HEK293 (cell line): ENCODE results near the gene CASP12.

Experiments
- CTCF ChIA-PET: fragments of 350-600 bp; formaldehyde crosslinking; extraction: SDS; loops from one replicate; lab custom pipeline; 2021; ENCODE audit warnings: antibody characterized with exemption; lab: Yijun Ruan, JAX
- POLR2A ChIA-PET: fragments of 300-600 bp; formaldehyde crosslinking; extraction: SDS; loops from one replicate; lab custom pipeline; 2020; ENCODE audit warnings: antibody characterized with exemption, inconsistent platforms; lab: Yijun Ruan, JAX
- H3K27ac ChIP-seq: fragments of 200-500 bp; sonication (Bioruptor generic); 2 replicates; pipeline ENCODE4 v1.5.1; 2014; ENCODE audit warnings: low read depth, low read length, control low read depth, inconsistent platforms; ENCODE audit errors: extremely low read depth
- H3K36me3 ChIP-seq, 2 experiments: fragments of 200-500 bp in 1 of 2; sonication (Bioruptor generic) in 1 of 2; 1 replicate in 1 of 2; 2 replicates in 1 of 2; pipeline ENCODE4 v1.5.1; 2014 to 2017; ENCODE audit warnings: inconsistent platforms in 2 of 2, low read length in 2 of 2; ENCODE audit not compliant: control insufficient read depth in 2 of 2, insufficient read depth in 1 of 2
- H3K4me1 ChIP-seq: fragments of 200-500 bp; sonication (Bioruptor generic); 2 replicates; pipeline ENCODE4 v1.5.1; 2014; ENCODE audit warnings: mild to moderate bottlenecking, low read length, inconsistent platforms; ENCODE audit not compliant: control insufficient read depth, insufficient read depth
- H3K4me3 ChIP-seq: 2 replicates; pipeline ENCODE4 v1.5.1; 2011; ENCODE audit warnings: low read depth, mild to moderate bottlenecking, control low read depth, low read length, moderate library complexity
- H3K9me3 ChIP-seq: fragments of 200-500 bp; sonication (Bioruptor generic); 2 replicates; pipeline ENCODE4 v1.5.1; 2014; ENCODE audit warnings: low read depth, low read length, inconsistent platforms; ENCODE audit not compliant: control insufficient read depth, insufficient read depth
- ATF2 ChIP-seq: fragments of 450-650 bp; formaldehyde crosslinking; IDR thresholded peaks from 2 replicates; pipeline ENCODE4 v1.5.1; 2016; ENCODE audit warnings: missing biosample characterization, missing genetic modification characterization, low read depth
- HOXC10 ChIP-seq: sonication (generic); formaldehyde crosslinking; IDR thresholded peaks from 2 replicates; pipeline ENCODE4 v1.8.1; 2023; ENCODE audit warnings: mild to moderate bottlenecking, missing genetic modification reagents
- KLF7 ChIP-seq: fragments of 450-650 bp; formaldehyde crosslinking; IDR thresholded peaks from 2 replicates; pipeline ENCODE4 v1.5.1; 2016; ENCODE audit warnings: missing biosample characterization, missing genetic modification characterization, borderline replicate concordance
- PRDM1 ChIP-seq: fragments of 450-650 bp; formaldehyde crosslinking; IDR thresholded peaks from 2 replicates; pipeline ENCODE4; 2016; ENCODE audit warnings: missing biosample characterization, missing genetic modification characterization
- PRDM2 ChIP-seq: fragments of 450-650 bp; formaldehyde crosslinking; IDR thresholded peaks from 2 replicates; pipeline ENCODE4 v1.5.1; 2016; ENCODE audit warnings: missing biosample characterization, missing genetic modification characterization, borderline replicate concordance
- TCF7L2 ChIP-seq: IDR thresholded peaks from 2 replicates; pipeline ENCODE4 v1.6.1; 2011; ENCODE audit warnings: low read depth, mild to moderate bottlenecking, inconsistent platforms, low read length, moderate library complexity, borderline replicate concordance
- ZBTB10 ChIP-seq: fragments of 450-650 bp; formaldehyde crosslinking; IDR thresholded peaks from 2 replicates; pipeline ENCODE4 v1.5.1; 2016; ENCODE audit warnings: missing biosample characterization, missing genetic modification characterization
- ZBTB44 ChIP-seq: fragments of 450-650 bp; IDR thresholded peaks from 2 replicates; pipeline ENCODE4 v1.5.1; 2018; ENCODE audit warnings: missing biosample characterization, mild to moderate bottlenecking, missing genetic modification characterization
- ZBTB7A ChIP-seq: fragments of 450-650 bp; formaldehyde crosslinking; IDR thresholded peaks from 2 replicates; pipeline ENCODE4 v1.5.1; 2016; ENCODE audit warnings: low read depth, missing biosample characterization, missing genetic modification characterization
- ZFP37 ChIP-seq: fragments of 450-650 bp; formaldehyde crosslinking; IDR thresholded peaks from 2 replicates; pipeline ENCODE4 v1.5.1; 2016; ENCODE audit warnings: missing biosample characterization, missing genetic modification characterization
- ZNF18 ChIP-seq: fragments of 450-650 bp; formaldehyde crosslinking; IDR thresholded peaks from 2 replicates; pipeline ENCODE4 v1.5.1; 2016; ENCODE audit warnings: missing biosample characterization, missing genetic modification characterization
- ZNF2 ChIP-seq: fragments of 450-650 bp; formaldehyde crosslinking; IDR thresholded peaks from 2 replicates; pipeline ENCODE4 v1.5.1; 2016; ENCODE audit warnings: missing biosample characterization, missing genetic modification characterization
- ZNF248 ChIP-seq: fragments of 450-650 bp; formaldehyde crosslinking; IDR thresholded peaks from 2 replicates; pipeline ENCODE4 v1.5.1; 2017; ENCODE audit warnings: missing biosample characterization, missing genetic modification characterization
- ZNF280C ChIP-seq: fragments of 450-650 bp; formaldehyde crosslinking; IDR thresholded peaks from 2 replicates; pipeline ENCODE4 v1.5.1; 2016; ENCODE audit warnings: missing biosample characterization, missing genetic modification characterization
- ZNF350 ChIP-seq: fragments of 450-650 bp; formaldehyde crosslinking; IDR thresholded peaks from 2 replicates; pipeline ENCODE4 v1.5.0; 2017; ENCODE audit warnings: missing biosample characterization, mild to moderate bottlenecking, missing genetic modification characterization
- ZNF37A ChIP-seq: fragments of 450-650 bp; IDR thresholded peaks from 2 replicates; pipeline ENCODE4 v1.5.1; 2018; ENCODE audit warnings: missing biosample characterization, missing genetic modification characterization
- ZNF544 ChIP-seq: fragments of 450-650 bp; formaldehyde crosslinking; IDR thresholded peaks from 2 replicates; pipeline ENCODE4 v1.5.0; 2017; ENCODE audit warnings: missing biosample characterization, missing genetic modification characterization
- ZNF549 ChIP-seq: fragments of 450-650 bp; IDR thresholded peaks from 2 replicates; pipeline ENCODE4 v1.5.1; 2018; ENCODE audit warnings: missing biosample characterization, missing genetic modification characterization, mild to moderate bottlenecking, inconsistent platforms, moderate library complexity
- ZNF561 ChIP-seq: fragments of 450-650 bp; IDR thresholded peaks from 2 replicates; pipeline ENCODE4 v1.5.1; 2018; ENCODE audit warnings: missing biosample characterization, missing genetic modification characterization, borderline replicate concordance
- ZNF600 ChIP-seq: fragments of 450-650 bp; formaldehyde crosslinking; IDR thresholded peaks from 2 replicates; pipeline ENCODE4 v1.5.1; 2016; ENCODE audit warnings: missing biosample characterization, missing genetic modification characterization
- ZNF624 ChIP-seq: fragments of 450-650 bp; formaldehyde crosslinking; IDR thresholded peaks from 2 replicates; pipeline ENCODE4 v1.5.1; 2017; ENCODE audit warnings: missing biosample characterization, missing genetic modification characterization
- ZNF670 ChIP-seq: fragments of 450-650 bp; formaldehyde crosslinking; IDR thresholded peaks from 2 replicates; pipeline ENCODE4 v1.5.1; 2016; ENCODE audit warnings: missing biosample characterization, missing genetic modification characterization, low read depth
- ZNF792 ChIP-seq: fragments of 450-650 bp; formaldehyde crosslinking; IDR thresholded peaks from 2 replicates; pipeline ENCODE4 v1.5.1; 2016; ENCODE audit warnings: missing biosample characterization, missing genetic modification characterization
- ZNF830 ChIP-seq: fragments of 450-650 bp; IDR thresholded peaks from 2 replicates; pipeline ENCODE4 v1.5.0; 2018; ENCODE audit warnings: missing biosample characterization, missing genetic modification characterization, low read depth, mild to moderate bottlenecking, moderate library complexity

Gene CASP12

GRCh38 chr11:104891135-104891534 lies 7.1 kb downstream of the CASP12 start (continued):
- no peak for TF ChIP-seq PRDM2 (tag by site-specific recombination)
- TF ChIP-seq PRDM1 (tag by site-specific recombination), result no peak
- TF ChIP-seq ZNF792 (tag by site-specific recombination), result no peak
- TF ChIP-seq HOXC10, result no peak
- TF ChIP-seq ZBTB7A, result no peak
- TF ChIP-seq ZNF350, result no peak
- TF ChIP-seq ZNF600 (tag by site-specific recombination), result no peak
- TF ChIP-seq ZNF248, result no peak
- no peak for TF ChIP-seq ZNF624 (tag by site-specific recombination)
- no peak for TF ChIP-seq ZNF2 (tag by site-specific recombination)
- no peak for TF ChIP-seq ZNF37A (tag by site-specific recombination)
- no peak for TF ChIP-seq ZNF549
- no peak for TF ChIP-seq ATF2 (tag by site-specific recombination)
- TF ChIP-seq ZNF830, result no peak

GRCh38 chr11:104883342-104883741 lies 14.9 kb downstream of the CASP12 start:
- POLR2A ChIA-PET, result no interaction called here
- H3K9me3 ChIP-seq, result no peaks in the 10 kb centered on the region
- no peaks in the 10 kb centered on the region for H3K4me1 ChIP-seq
- no peak overlapping the region for H3K4me3 ChIP-seq
- no peak overlapping the region for H3K27ac ChIP-seq
- H3K36me3 ChIP-seq, result no peaks in the 10 kb centered on the region
- CTCF ChIA-PET, result no interaction called here
- TF ChIP-seq TCF7L2 (no peak), ZNF280C (tag by site-specific recombination) (no peak), ZFP37 (no peak), ZNF670 (tag by site-specific recombination) (no peak), ZBTB10 (tag by site-specific recombination) (no peak), ZBTB44 (tag by site-specific recombination) (no peak), ZNF600 (tag by site-specific recombination) (no peak), KLF7 (tag by site-specific recombination) (no peak), ZNF561 (no peak), ZNF18 (tag by site-specific recombination) (no peak), ZNF544 (no peak)
